Measurements from ENCODE around the gene CNTN6. TPM values are rescaled to one million over a fixed set of nuclear protein-coding genes. Genes with fewer than 3 reads are reported as not detected.

CNTN6 gene
- total and polyA plus RNA-seq, 2 donors (not counting 1 experiment from before 2014, with no cell fraction given), result not detected

DNA sequence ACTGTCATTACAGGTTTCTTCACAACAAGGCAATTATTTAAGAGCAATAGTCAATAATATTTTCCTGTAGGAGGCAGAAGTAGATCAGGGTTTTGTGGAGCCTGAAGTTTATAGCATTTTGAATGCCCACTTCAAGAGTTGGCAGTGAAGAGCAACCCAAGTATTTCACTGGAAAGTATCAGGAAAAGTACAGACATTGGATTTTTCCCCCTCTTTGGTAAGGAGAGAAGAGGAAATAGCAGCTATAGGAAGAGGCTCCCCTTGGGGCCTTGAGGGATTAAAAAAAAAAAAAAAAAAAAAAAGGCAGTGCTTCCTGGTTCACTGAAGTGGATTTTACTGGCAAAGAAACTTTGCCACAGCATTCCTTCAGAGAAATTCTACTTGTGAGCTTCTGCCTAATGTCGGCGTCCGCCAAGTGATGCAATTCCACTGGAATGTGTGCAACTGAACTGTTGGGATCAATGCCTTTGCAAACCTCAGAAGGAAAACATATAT is 5.7 kb upstream of the CNTN6 start:
- Histone ChIP-seq H3K9me3 (ENCODE audit: control insufficient read depth, insufficient read depth, low read depth, low read length) (no peaks in the 10 kb centered on the region), H3K27ac (ENCODE audit: insufficient read depth, low read length) (no peak overlapping the region), H3K27me3 (ENCODE audit: control insufficient read depth, insufficient read depth, low read length) (no peaks in the 10 kb centered on the region), H2AFZ (ENCODE audit: low read length) (no peak overlapping the region), H3K4me1 (ENCODE audit: control insufficient read depth, extremely low read depth, insufficient read depth, low read length) (no peaks in the 10 kb centered on the region), H3K79me2 (ENCODE audit: control insufficient read depth, insufficient read depth, low read length) (no peaks in the 10 kb centered on the region), H3K4me3 (replicated peaks in 1 of 4; ENCODE audit: control extremely low read depth in 1 of 4, insufficient read depth in 1 of 4, low read depth in 3 of 4, low read length in 4 of 4) (no peak overlapping the region), H3K36me3 (ENCODE audit: control insufficient read depth, insufficient read depth, low read length) (no peaks in the 10 kb centered on the region), H3K4me2 (ENCODE audit: extremely low read depth, insufficient read depth, low read length) (no peak overlapping the region), H4K20me1 (ENCODE audit: control insufficient read depth, extremely low read depth, insufficient read depth, low read length) (no peaks in the 10 kb centered on the region), H3K9ac (ENCODE audit: insufficient read depth, low read length) (no peak overlapping the region)
- TF ChIP-seq CTCF (conservative IDR thresholded peaks at IDR 0.05 in 1 of 2, IDR thresholded peaks at IDR 0.05 in 1 of 2; ENCODE audit: low read depth in 1 of 2, low read length in 2 of 2), result peak; percentile 11 to 45
- no peak for TF ChIP-seq EZH2 (IDR thresholded peaks at IDR 0.05; ENCODE audit: low read length, missing control alignments)
- peak; percentile 97 for DNase-seq (ENCODE audit: low read depth in 2 of 2)

GRCh38 chr3:1088503-1088902 is 4.3 kb upstream of the CNTN6 start:
- no peak overlapping the region for H2AFZ ChIP-seq (ENCODE audit: low read length)
- H3K9me3 ChIP-seq (ENCODE audit: control insufficient read depth, insufficient read depth, low read depth, low read length), result no peaks in the 10 kb centered on the region
- TF ChIP-seq EZH2 (IDR thresholded peaks at IDR 0.05; ENCODE audit: low read length, missing control alignments) (no peak), CTCF (conservative IDR thresholded peaks at IDR 0.05 in 1 of 2, IDR thresholded peaks at IDR 0.05 in 1 of 2; ENCODE audit: low read depth in 1 of 2, low read length in 2 of 2) (no peak)
- H3K27ac ChIP-seq (ENCODE audit: insufficient read depth, low read length), result no peak overlapping the region
- H4K20me1 ChIP-seq (ENCODE audit: control insufficient read depth, extremely low read depth, insufficient read depth, low read length), result no peaks in the 10 kb centered on the region
- H3K27me3 ChIP-seq (ENCODE audit: control insufficient read depth, insufficient read depth, low read length), result no peaks in the 10 kb centered on the region
- H3K9ac ChIP-seq (ENCODE audit: insufficient read depth, low read length), result no peak overlapping the region
- no peak overlapping the region for H3K4me2 ChIP-seq (ENCODE audit: extremely low read depth, insufficient read depth, low read length)
- H3K79me2 ChIP-seq (ENCODE audit: control insufficient read depth, insufficient read depth, low read length), result no peaks in the 10 kb centered on the region
- DNase-seq (ENCODE audit: low read depth in 2 of 2), result no peak
- no peaks in the 10 kb centered on the region for H3K36me3 ChIP-seq (ENCODE audit: control insufficient read depth, insufficient read depth, low read length)
- no peak overlapping the region for H3K4me3 ChIP-seq (replicated peaks in 1 of 4; ENCODE audit: control extremely low read depth in 1 of 4, insufficient read depth in 1 of 4, low read depth in 3 of 4, low read length in 4 of 4)
- no peaks in the 10 kb centered on the region for H3K4me1 ChIP-seq (ENCODE audit: control insufficient read depth, extremely low read depth, insufficient read depth, low read length)

GRCh38 chr3:1091286-1091685 is 1.5 kb upstream of the CNTN6 start:
- peak in 1 of 2 donors; percentile 49 for DNase-seq (ENCODE audit: low read depth in 2 of 2)
- TF ChIP-seq EZH2 (IDR thresholded peaks at IDR 0.05; ENCODE audit: low read length, missing control alignments) (no peak), CTCF (conservative IDR thresholded peaks at IDR 0.05 in 1 of 2, IDR thresholded peaks at IDR 0.05 in 1 of 2; ENCODE audit: low read depth in 1 of 2, low read length in 2 of 2) (no peak)
- Histone ChIP-seq H3K27ac (ENCODE audit: insufficient read depth, low read length) (no peak overlapping the region), H3K79me2 (ENCODE audit: control insufficient read depth, insufficient read depth, low read length) (no peaks in the 10 kb centered on the region), H3K4me1 (ENCODE audit: control insufficient read depth, extremely low read depth, insufficient read depth, low read length) (no peaks in the 10 kb centered on the region), H3K9me3 (ENCODE audit: control insufficient read depth, insufficient read depth, low read depth, low read length) (no peaks in the 10 kb centered on the region), H3K36me3 (ENCODE audit: control insufficient read depth, insufficient read depth, low read length) (no peaks in the 10 kb centered on the region), H2AFZ (ENCODE audit: low read length) (no peak overlapping the region), H3K9ac (ENCODE audit: insufficient read depth, low read length) (no peak overlapping the region), H3K4me2 (ENCODE audit: extremely low read depth, insufficient read depth, low read length) (no peak overlapping the region), H3K27me3 (ENCODE audit: control insufficient read depth, insufficient read depth, low read length) (no peaks in the 10 kb centered on the region), H4K20me1 (ENCODE audit: control insufficient read depth, extremely low read depth, insufficient read depth, low read length) (no peaks in the 10 kb centered on the region), H3K4me3 (replicated peaks in 1 of 4; ENCODE audit: control extremely low read depth in 1 of 4, insufficient read depth in 1 of 4, low read depth in 3 of 4, low read length in 4 of 4) (no peak overlapping the region)
